DND-41 (cell line): ENCODE data around the gene PSMB9.

Experiments used
- EZH2 ChIP-seq: IDR thresholded peaks from 3 replicates; pipeline ENCODE4 v1.6.1; 2012; ENCODE audit warnings: borderline replicate concordance, low read depth, mild to moderate bottlenecking, moderate library complexity, low read length, inconsistent platforms; ENCODE audit not compliant: severe bottlenecking
- TF ChIP-seq, protein P1 (sequence below): IDR thresholded peaks from 2 replicates; pipeline ENCODE4 v1.5.1; 2012; ENCODE audit warnings: borderline replicate concordance, low read length, moderate library complexity, mild to moderate bottlenecking; ENCODE audit not compliant: poor library complexity, severe bottlenecking; ENCODE audit errors: extremely low read depth

DNA sequence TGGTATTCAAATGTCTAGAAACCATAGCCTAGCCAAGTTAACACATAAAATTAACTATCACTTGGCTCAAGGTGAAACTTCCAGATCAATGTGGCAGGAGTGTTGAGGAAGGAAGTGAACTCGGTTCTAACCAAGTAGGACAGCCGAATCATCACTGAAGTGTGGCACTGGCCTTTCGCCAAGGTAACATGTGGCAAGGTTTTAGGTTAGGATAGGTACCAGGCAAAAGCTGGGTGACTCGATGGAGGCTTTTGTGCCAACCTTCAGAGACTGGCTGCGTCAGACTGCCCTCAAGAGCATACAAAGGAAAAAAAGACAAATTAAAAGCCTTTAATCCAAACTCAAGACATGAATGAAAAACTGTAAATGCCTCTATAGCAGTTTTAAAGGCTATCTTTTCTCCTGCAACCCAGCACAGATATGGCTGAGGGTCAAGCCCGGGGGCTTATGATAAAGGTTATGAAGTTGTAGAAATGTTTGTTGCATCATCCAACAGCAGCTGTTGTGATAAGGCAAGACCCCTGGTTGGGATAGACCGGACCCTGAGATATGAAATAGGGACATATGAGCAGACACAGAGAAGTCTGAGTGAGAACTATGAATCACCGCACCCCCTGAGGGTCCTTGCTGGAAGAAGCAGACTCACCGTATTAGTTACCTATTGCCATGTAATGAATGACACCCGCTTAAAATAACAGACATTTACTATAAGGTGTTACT lies 11.9 kb downstream of the PSMB9 start:
- TF ChIP-seq, protein P1, sequence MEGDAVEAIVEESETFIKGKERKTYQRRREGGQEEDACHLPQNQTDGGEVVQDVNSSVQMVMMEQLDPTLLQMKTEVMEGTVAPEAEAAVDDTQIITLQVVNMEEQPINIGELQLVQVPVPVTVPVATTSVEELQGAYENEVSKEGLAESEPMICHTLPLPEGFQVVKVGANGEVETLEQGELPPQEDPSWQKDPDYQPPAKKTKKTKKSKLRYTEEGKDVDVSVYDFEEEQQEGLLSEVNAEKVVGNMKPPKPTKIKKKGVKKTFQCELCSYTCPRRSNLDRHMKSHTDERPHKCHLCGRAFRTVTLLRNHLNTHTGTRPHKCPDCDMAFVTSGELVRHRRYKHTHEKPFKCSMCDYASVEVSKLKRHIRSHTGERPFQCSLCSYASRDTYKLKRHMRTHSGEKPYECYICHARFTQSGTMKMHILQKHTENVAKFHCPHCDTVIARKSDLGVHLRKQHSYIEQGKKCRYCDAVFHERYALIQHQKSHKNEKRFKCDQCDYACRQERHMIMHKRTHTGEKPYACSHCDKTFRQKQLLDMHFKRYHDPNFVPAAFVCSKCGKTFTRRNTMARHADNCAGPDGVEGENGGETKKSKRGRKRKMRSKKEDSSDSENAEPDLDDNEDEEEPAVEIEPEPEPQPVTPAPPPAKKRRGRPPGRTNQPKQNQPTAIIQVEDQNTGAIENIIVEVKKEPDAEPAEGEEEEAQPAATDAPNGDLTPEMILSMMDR, result no peak
- TF ChIP-seq EZH2, result no peak
